H9 (cell line): ENCODE results near the gene BOD1L1. TPM values are rescaled to one million over a fixed set of nuclear protein-coding genes. Genes with fewer than 3 reads are reported as not detected.

Experiments used
- DNase-seq: peaks from one replicate; pipeline ENCODE4 v3.0.0-alpha.2; 2017
- H2AFZ ChIP-seq: one replicate; pipeline ENCODE4 v1.6.1; 2013; ENCODE audit warnings: mild to moderate bottlenecking, low read length, control low read depth, moderate library complexity
- H2AK5ac ChIP-seq: 2 replicates; pipeline ENCODE4 v1.6.1; 2013; ENCODE audit warnings: low read length, control low read depth, mixed read lengths; ENCODE audit not compliant: insufficient read length
- H2BK120ac ChIP-seq: one replicate; pipeline ENCODE4 v1.6.1; 2013; ENCODE audit warnings: low read depth, mild to moderate bottlenecking, low read length, control low read depth, inconsistent platforms; ENCODE audit not compliant: poor library complexity, severe bottlenecking
- H2BK12ac ChIP-seq: 2 replicates; pipeline ENCODE4 v1.6.1; 2013; ENCODE audit warnings: low read length, control low read depth, mixed read lengths, low read depth; ENCODE audit not compliant: insufficient read length
- H2BK15ac ChIP-seq: 2 replicates; pipeline ENCODE4 v1.6.1; 2013; ENCODE audit warnings: low read depth, low read length, control low read depth
- H2BK20ac ChIP-seq: one replicate; pipeline ENCODE4 v1.6.1; 2013; ENCODE audit warnings: low read depth, mild to moderate bottlenecking, low read length, control low read depth, inconsistent platforms; ENCODE audit not compliant: poor library complexity, severe bottlenecking
- H2BK5ac ChIP-seq: 2 replicates; pipeline ENCODE4 v1.6.1; 2013; ENCODE audit warnings: low read length, control low read depth, mixed read lengths; ENCODE audit not compliant: insufficient read length
- H3K14ac ChIP-seq: 2 replicates; pipeline ENCODE4 v1.6.1; 2013; ENCODE audit warnings: low read length, control low read depth; ENCODE audit not compliant: insufficient read depth
- H3K18ac ChIP-seq: 2 replicates; pipeline ENCODE4 v1.6.1; 2013; ENCODE audit warnings: low read depth, mild to moderate bottlenecking, mixed read lengths, low read length, control low read depth; ENCODE audit not compliant: insufficient read length
- H3K23ac ChIP-seq: 2 replicates; pipeline ENCODE4 v1.6.1; 2013; ENCODE audit warnings: low read length, control low read depth, mixed read lengths, low read depth; ENCODE audit not compliant: insufficient read length
- H3K23me2 ChIP-seq: 2 replicates; pipeline ENCODE4 v1.6.1; 2013; ENCODE audit warnings: low read depth, mild to moderate bottlenecking, mixed read lengths, low read length, control low read depth; ENCODE audit not compliant: insufficient read length, poor library complexity, severe bottlenecking
- H3K27ac ChIP-seq: 2 replicates; pipeline ENCODE4 v1.5.1; 2013; ENCODE audit warnings: low read length, control low read depth, mixed read lengths, low read depth; ENCODE audit not compliant: insufficient read length
- H3K27me3 ChIP-seq: 2 replicates; pipeline ENCODE4 v1.6.1; 2013; ENCODE audit warnings: low read length, control low read depth, inconsistent platforms; ENCODE audit not compliant: insufficient read depth
- H3K4ac ChIP-seq: 2 replicates; pipeline ENCODE4 v1.6.1; 2013; ENCODE audit warnings: low read depth, mild to moderate bottlenecking, control low read depth, inconsistent platforms, low read length, moderate library complexity
- H3K4me1 ChIP-seq: 2 replicates; pipeline ENCODE4 v1.6.1; 2013; ENCODE audit warnings: low read length, control low read depth, inconsistent platforms; ENCODE audit not compliant: insufficient read depth
- H3K4me2 ChIP-seq: 2 replicates; pipeline ENCODE4 v1.6.1; 2013; ENCODE audit warnings: low read length, control low read depth, mixed read lengths; ENCODE audit not compliant: insufficient read length, insufficient read depth
- H3K56ac ChIP-seq: 2 replicates; pipeline ENCODE4 v1.6.1; 2013; ENCODE audit warnings: low read depth, mild to moderate bottlenecking, mixed read lengths, low read length, control low read depth; ENCODE audit not compliant: insufficient read length
- H3K79me1 ChIP-seq: 2 replicates; pipeline ENCODE4 v1.6.1; 2013; ENCODE audit warnings: low read depth, mild to moderate bottlenecking, moderate library complexity, low read length, control low read depth, inconsistent platforms; ENCODE audit not compliant: insufficient read depth, poor library complexity, severe bottlenecking
- H3K79me2 ChIP-seq: 2 replicates; pipeline ENCODE4 v1.6.1; 2013; ENCODE audit warnings: low read length, control low read depth, inconsistent platforms; ENCODE audit not compliant: insufficient read depth
- H3K9ac ChIP-seq: 2 replicates; pipeline ENCODE4 v1.6.1; 2013; ENCODE audit warnings: low read length, control low read depth, mixed read lengths; ENCODE audit not compliant: insufficient read length; ENCODE audit errors: extremely low read depth
- H3K9me3 ChIP-seq: one replicate; pipeline ENCODE4 v1.6.1; 2013; ENCODE audit warnings: low read depth, low read length, inconsistent platforms; ENCODE audit not compliant: control insufficient read depth
- H3T11ph ChIP-seq: one replicate; pipeline ENCODE4 v1.6.1; 2013; ENCODE audit warnings: mild to moderate bottlenecking, low read length, control low read depth, inconsistent platforms
- H4K20me1 ChIP-seq: one replicate; pipeline ENCODE4 v1.6.1; 2013; ENCODE audit not compliant: control insufficient read depth, insufficient read length, insufficient read depth
- H4K5ac ChIP-seq: 2 replicates; pipeline ENCODE4 v1.6.1; 2013; ENCODE audit warnings: low read depth, mild to moderate bottlenecking, mixed read lengths, low read length, control low read depth; ENCODE audit not compliant: insufficient read length
- H4K8ac ChIP-seq: replicated peaks from 2 replicates; pipeline ENCODE4 v1.6.1; 2013; ENCODE audit warnings: low read length, control low read depth, mixed read lengths, low read depth; ENCODE audit not compliant: insufficient read length
- H4K91ac ChIP-seq: 2 replicates; pipeline ENCODE4 v1.6.1; 2013; ENCODE audit warnings: low read depth, mild to moderate bottlenecking, moderate library complexity, mixed read lengths, low read length, control low read depth; ENCODE audit not compliant: insufficient read length
- H3K27ac Mint-ChIP-seq, 3 experiments: 2 replicates in 2 of 3; 3 replicates in 1 of 3; pipeline ENCODE4 v1.8.0; 2020 to 2021; ENCODE audit warnings: mixed read lengths in 3 of 3, mild to moderate bottlenecking in 1 of 3, moderate library complexity in 1 of 3
- H3K27me3 Mint-ChIP-seq: 2 replicates; pipeline ENCODE4 v1.8.0; 2021; ENCODE audit warnings: low read depth, mild to moderate bottlenecking, moderate library complexity, mixed read lengths
- H3K36me3 Mint-ChIP-seq, 3 experiments: 2 replicates in 2 of 3; 3 replicates in 1 of 3; pipeline ENCODE4 v1.8.0; 2020 to 2021; ENCODE audit warnings: low read depth in 3 of 3, mixed read lengths in 3 of 3; ENCODE audit not compliant: insufficient read depth in 1 of 3
- H3K4me1 Mint-ChIP-seq, 2 experiments: 2 replicates each; pipeline ENCODE4 v1.8.0; 2020; ENCODE audit warnings: mixed read lengths in 2 of 2
- H3K4me3 Mint-ChIP-seq, 2 experiments: 2 replicates in 1 of 2; 3 replicates in 1 of 2; pipeline ENCODE4 v1.8.0; 2020 to 2021; ENCODE audit warnings: mild to moderate bottlenecking in 2 of 2, mixed read lengths in 2 of 2, moderate library complexity in 1 of 2
- H3K9me3 Mint-ChIP-seq, 2 experiments: 2 replicates in 1 of 2; 3 replicates in 1 of 2; pipeline ENCODE4 v1.8.0; 2020; ENCODE audit warnings: mild to moderate bottlenecking in 2 of 2, mixed read lengths in 2 of 2, moderate library complexity in 1 of 2
- WGBS: extraction: QIAGEN DNeasy Blood & Tissue Kit; methylation state at CpG from one replicate; pipeline ENCODE4 v1.1.7; 2013; ENCODE audit warnings: missing lambda C conversion rate, low lambda C conversion rate, mixed read lengths; ENCODE audit not compliant: insufficient read length; ENCODE audit errors: extremely low coverage; 5-methylcytosine and 5-hydroxymethylcytosine counted together
- total RNA-seq: library from RNA; stranded (reverse); gene quantifications from 2 replicates; pipeline ENCODE4 v1.2.1, GENCODE V29; 2021
- TF ChIP-seq, protein P1 (sequence below): fragments of 200-600 bp; sonication (generic); conservative IDR thresholded peaks from 3 replicates; pipeline ENCODE4 v1.8.0; 2021; ENCODE audit warnings: antibody characterized with exemption, mild to moderate bottlenecking

Gene BOD1L1
- total RNA-seq, 1 experiment from 2014 or later: 37.8 TPM

- H4K8ac ChIP-seq: no peak overlapping the region
- peaks cover 2% of the 10 kb centered on the region; the same call in 1 of the 2 replicates for H3K79me2 ChIP-seq
- Mint-ChIP-seq H3K27ac (no peak overlapping the region), H3K36me3 (peaks cover 9 to 38% (median 30%) of the 10 kb centered on the region in 3 experiments; a peak in 6 of 7 replicates), H3K27me3 (peaks cover 14% of the 10 kb centered on the region), H3K4me1 (peaks cover 7 to 16% of the 10 kb centered on the region in 2 experiments), H3K4me3 (no peak overlapping the region), H3K9me3 (no peaks in the 10 kb centered on the region)
- H3K27me3 ChIP-seq: no peaks in the 10 kb centered on the region
- no CpG with 5 or more reads among the region's 3 CpGs for WGBS
- no peak for DNase-seq
- H2BK20ac ChIP-seq: no peak overlapping the region
- no peak overlapping the region for H3K56ac ChIP-seq
- no peak overlapping the region for H3T11ph ChIP-seq
- no peak overlapping the region for H2BK5ac ChIP-seq
- H3K4me2 ChIP-seq: no peak overlapping the region
- H3K18ac ChIP-seq: no peak overlapping the region
- no peak overlapping the region for H3K27ac ChIP-seq
- no peak overlapping the region for H3K4ac ChIP-seq
- no peaks in the 10 kb centered on the region for H3K23me2 ChIP-seq
- H2AK5ac ChIP-seq: no peak overlapping the region
- H3K14ac ChIP-seq: no peak overlapping the region
- H3K79me1 ChIP-seq: peaks cover 1% of the 10 kb centered on the region
- H4K20me1 ChIP-seq: no peaks in the 10 kb centered on the region
- TF ChIP-seq, protein P1, sequence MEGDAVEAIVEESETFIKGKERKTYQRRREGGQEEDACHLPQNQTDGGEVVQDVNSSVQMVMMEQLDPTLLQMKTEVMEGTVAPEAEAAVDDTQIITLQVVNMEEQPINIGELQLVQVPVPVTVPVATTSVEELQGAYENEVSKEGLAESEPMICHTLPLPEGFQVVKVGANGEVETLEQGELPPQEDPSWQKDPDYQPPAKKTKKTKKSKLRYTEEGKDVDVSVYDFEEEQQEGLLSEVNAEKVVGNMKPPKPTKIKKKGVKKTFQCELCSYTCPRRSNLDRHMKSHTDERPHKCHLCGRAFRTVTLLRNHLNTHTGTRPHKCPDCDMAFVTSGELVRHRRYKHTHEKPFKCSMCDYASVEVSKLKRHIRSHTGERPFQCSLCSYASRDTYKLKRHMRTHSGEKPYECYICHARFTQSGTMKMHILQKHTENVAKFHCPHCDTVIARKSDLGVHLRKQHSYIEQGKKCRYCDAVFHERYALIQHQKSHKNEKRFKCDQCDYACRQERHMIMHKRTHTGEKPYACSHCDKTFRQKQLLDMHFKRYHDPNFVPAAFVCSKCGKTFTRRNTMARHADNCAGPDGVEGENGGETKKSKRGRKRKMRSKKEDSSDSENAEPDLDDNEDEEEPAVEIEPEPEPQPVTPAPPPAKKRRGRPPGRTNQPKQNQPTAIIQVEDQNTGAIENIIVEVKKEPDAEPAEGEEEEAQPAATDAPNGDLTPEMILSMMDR: no peak
- H3K23ac ChIP-seq: no peak overlapping the region
- H3K4me1 ChIP-seq: no peaks in the 10 kb centered on the region
- H2BK12ac ChIP-seq: no peak overlapping the region
- H2AFZ ChIP-seq: no peak overlapping the region
- H2BK120ac ChIP-seq: no peak overlapping the region
- H3K9me3 ChIP-seq: no peaks in the 10 kb centered on the region
- no peak overlapping the region for H2BK15ac ChIP-seq
- no peak overlapping the region for H4K5ac ChIP-seq
- H3K9ac ChIP-seq: no peak overlapping the region
- no peak overlapping the region for H4K91ac ChIP-seq
These were observed 9.7 kb downstream of the BOD1L1 start for GRCh38 chr4:13617801-13618200.
